ENCODE data around the gene CDCA7L.

DNA sequence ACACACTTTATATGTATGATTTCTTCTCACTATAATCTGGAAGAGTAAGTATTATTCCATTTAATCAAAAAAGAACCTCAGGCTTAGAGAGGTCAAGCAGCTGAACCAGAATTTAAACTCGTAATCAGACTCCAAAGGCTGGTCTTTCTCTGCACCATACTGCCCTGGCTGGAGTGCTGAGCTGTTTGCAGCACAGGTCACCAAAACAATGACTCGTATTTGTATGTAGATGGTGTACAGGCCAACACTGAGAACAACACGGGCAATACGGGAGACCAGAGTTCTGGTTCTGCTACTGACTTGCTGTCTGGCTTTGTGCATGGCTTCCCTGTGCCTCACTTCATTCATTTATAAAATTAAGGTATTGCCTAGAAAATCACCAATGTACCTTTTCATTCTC, 57.9 kb downstream of the CDCA7L start:
- TF ChIP-seq, protein P1, sequence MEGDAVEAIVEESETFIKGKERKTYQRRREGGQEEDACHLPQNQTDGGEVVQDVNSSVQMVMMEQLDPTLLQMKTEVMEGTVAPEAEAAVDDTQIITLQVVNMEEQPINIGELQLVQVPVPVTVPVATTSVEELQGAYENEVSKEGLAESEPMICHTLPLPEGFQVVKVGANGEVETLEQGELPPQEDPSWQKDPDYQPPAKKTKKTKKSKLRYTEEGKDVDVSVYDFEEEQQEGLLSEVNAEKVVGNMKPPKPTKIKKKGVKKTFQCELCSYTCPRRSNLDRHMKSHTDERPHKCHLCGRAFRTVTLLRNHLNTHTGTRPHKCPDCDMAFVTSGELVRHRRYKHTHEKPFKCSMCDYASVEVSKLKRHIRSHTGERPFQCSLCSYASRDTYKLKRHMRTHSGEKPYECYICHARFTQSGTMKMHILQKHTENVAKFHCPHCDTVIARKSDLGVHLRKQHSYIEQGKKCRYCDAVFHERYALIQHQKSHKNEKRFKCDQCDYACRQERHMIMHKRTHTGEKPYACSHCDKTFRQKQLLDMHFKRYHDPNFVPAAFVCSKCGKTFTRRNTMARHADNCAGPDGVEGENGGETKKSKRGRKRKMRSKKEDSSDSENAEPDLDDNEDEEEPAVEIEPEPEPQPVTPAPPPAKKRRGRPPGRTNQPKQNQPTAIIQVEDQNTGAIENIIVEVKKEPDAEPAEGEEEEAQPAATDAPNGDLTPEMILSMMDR (IDR thresholded peaks at IDR 0.05; ENCODE audit: low read depth, low read length), result no peak
- TF ChIP-seq EZH2phosphoT487 (IDR thresholded peaks at IDR 0.05; ENCODE audit: low read depth), result no peak
